Tibial artery (tissue), 4 donors: Measurements from ENCODE around the gene FBRS.
"Not testable (repeated sequence)": the region's sequence is repeated elsewhere in the genome, so short reads cannot be mapped to it uniquely, and the experiment has no call there.

ENCODE experiments used
- DNase-seq, 2 donors: peaks; one replicate each; pipeline ENCODE4 v3.0.0-alpha.2; 2019
- H3K27ac ChIP-seq, 2 donors: fragments of 200-600 bp; sonication (generic) in 1 of 2; 1 replicate in 1 of 2; 2 replicates in 1 of 2; pipeline ENCODE4 v1.5.1; 2018 to 2019; ENCODE audit warnings: mild to moderate bottlenecking in 1 of 2
- H3K27me3 ChIP-seq, 2 donors: fragments of 200-600 bp; sonication (generic) in 1 of 2; one replicate each; pipeline versions ENCODE4 v1.5.1 to v1.6.0; 2016 to 2019
- H3K36me3 ChIP-seq, 3 donors: fragments of 200-600 bp; sonication (generic) in 2 of 3; one replicate each; pipeline ENCODE4 v1.5.1; 2016 to 2019; ENCODE audit warnings: mild to moderate bottlenecking in 2 of 3
- H3K4me1 ChIP-seq, 4 donors: fragments of 200-600 bp; sonication (generic) in 2 of 4; 1 replicate in 3 of 4; 2 replicates in 1 of 4; pipeline ENCODE4 v1.5.1; 2016 to 2019
- H3K4me3 ChIP-seq, 2 donors: fragments of 200-600 bp; sonication (generic) in 1 of 2; 1 replicate in 1 of 2; 2 replicates in 1 of 2; pipeline ENCODE4 v1.5.1; 2018 to 2019; ENCODE audit warnings: mild to moderate bottlenecking in 2 of 2
- H3K9me3 ChIP-seq, 3 donors: fragments of 200-600 bp; sonication (generic) in 1 of 3; one replicate each; pipeline ENCODE4 v1.5.1; 2016 to 2019
- CTCF ChIP-seq, 2 experiments: fragments of 200-600 bp in 1 of 2; fragments of 450-650 bp in 1 of 2; IDR thresholded peaks; one replicate each; pipeline ENCODE4 v1.5.1; 2017 to 2019; ENCODE audit warnings: antibody characterized with exemption in 2 of 2, mild to moderate bottlenecking in 1 of 2, moderate library complexity in 1 of 2
- intact Hi-C: fragments of 100-400 bp; cut with DNase I; formaldehyde crosslinking; loops from one replicate; pipeline ENCODE4 v1.15.0; 2023; ENCODE audit warnings: low total_unique reads

The FBRS gene

GRCh38 chr16:30623536-30624283, 34.5 kb upstream of the FBRS start:
- TF ChIP-seq CTCF (IDR thresholded peaks at IDR 0.05): no peak
- intact Hi-C loops: no loop called here
- Histone ChIP-seq H3K4me1 (peaks cover 0 to 4% (median 0%) of the 10 kb centered on the region in 4 donors), H3K4me3 (no peak overlapping the region), H3K27ac (no peak overlapping the region), H3K9me3 (no peaks in the 10 kb centered on the region), H3K36me3 (no peaks in the 10 kb centered on the region), H3K27me3 (peaks cover 0 to 10% of the 10 kb centered on the region in 2 donors)
- no peak for DNase-seq

- intact Hi-C loops: no loop called here
- Histone ChIP-seq H3K27me3 (peaks cover 0 to 10% of the 10 kb centered on the region in 2 donors), H3K4me1 (peaks cover 0 to 4% (median 0%) of the 10 kb centered on the region in 4 donors), H3K9me3 (no peaks in the 10 kb centered on the region), H3K27ac (no peak overlapping the region), H3K36me3 (no peaks in the 10 kb centered on the region), H3K4me3 (no peak overlapping the region)
- TF ChIP-seq CTCF (IDR thresholded peaks at IDR 0.05): no peak
- DNase-seq: no peak
Measured at GRCh38 chr16:30626236-30626635, 32.0 kb upstream of the FBRS start.

GRCh38 chr16:30628628-30629540, 29.3 kb upstream of the FBRS start:
- H3K4me3 ChIP-seq: peak overlapping the region in 1 of 2 donors; percentile 19
- peaks cover 0 to 3% of the 10 kb centered on the region in 2 donors for H3K27me3 ChIP-seq
- H3K4me1 ChIP-seq: peaks cover 0 to 8% (median 0%) of the 10 kb centered on the region in 4 donors
- no peaks in the 10 kb centered on the region for H3K9me3 ChIP-seq
- peak; percentile 84 to 89 for TF ChIP-seq CTCF (IDR thresholded peaks at IDR 0.05)
- no peaks in the 10 kb centered on the region for H3K36me3 ChIP-seq
- intact Hi-C loops: no loop called here
- DNase-seq: peak; percentile 88
- H3K27ac ChIP-seq: peak overlapping the region in 1 of 2 donors; percentile 30

GRCh38 chr16:30632454-30632853, 25.8 kb upstream of the FBRS start:
- not testable (repeated sequence) for H3K27ac ChIP-seq, DNase-seq, H3K36me3 ChIP-seq, H3K27me3 ChIP-seq, H3K4me3 ChIP-seq, H3K9me3 ChIP-seq
- intact Hi-C loops: loop anchor here (10.0 kb wide), 1 partner anchor 58 kb away; the partner anchor contains the start of gene ZNF688
- H3K4me1 ChIP-seq: peaks cover 0 to 25% (median 12%) of the 10 kb centered on the region in 4 donors

- Histone ChIP-seq H3K4me1 (peaks cover 0 to 24% (median 12%) of the 10 kb centered on the region in 4 donors), H3K27ac (peak overlapping the region; percentile 82 to 87), H3K9me3 (no peaks in the 10 kb centered on the region), H3K27me3 (no peaks in the 10 kb centered on the region), H3K4me3 (peak overlapping the region; percentile 63 to 71), H3K36me3 (no peaks in the 10 kb centered on the region)
- intact Hi-C loops: loop anchor here (10.0 kb wide), 1 partner anchor 59 kb away; the partner anchor contains the start of gene ZNF688
- DNase-seq: no peak
- TF ChIP-seq CTCF (IDR thresholded peaks at IDR 0.05): no peak
Measured at GRCh38 chr16:30633526-30633925, 24.7 kb upstream of the FBRS start.
